Erythroblast (primary cell): ENCODE results near the gene OLA1.

ENCODE experiments used
- GATA1 ChIP-seq: IDR thresholded peaks from 2 replicates; pipeline ENCODE4 v1.6.1; 2011; ENCODE audit warnings: low read depth, mild to moderate bottlenecking, control low read depth, low read length, moderate library complexity
- POLR2A ChIP-seq: IDR thresholded peaks from 2 replicates; pipeline ENCODE4 v1.6.1; 2011; ENCODE audit warnings: mild to moderate bottlenecking, low read length

DNA sequence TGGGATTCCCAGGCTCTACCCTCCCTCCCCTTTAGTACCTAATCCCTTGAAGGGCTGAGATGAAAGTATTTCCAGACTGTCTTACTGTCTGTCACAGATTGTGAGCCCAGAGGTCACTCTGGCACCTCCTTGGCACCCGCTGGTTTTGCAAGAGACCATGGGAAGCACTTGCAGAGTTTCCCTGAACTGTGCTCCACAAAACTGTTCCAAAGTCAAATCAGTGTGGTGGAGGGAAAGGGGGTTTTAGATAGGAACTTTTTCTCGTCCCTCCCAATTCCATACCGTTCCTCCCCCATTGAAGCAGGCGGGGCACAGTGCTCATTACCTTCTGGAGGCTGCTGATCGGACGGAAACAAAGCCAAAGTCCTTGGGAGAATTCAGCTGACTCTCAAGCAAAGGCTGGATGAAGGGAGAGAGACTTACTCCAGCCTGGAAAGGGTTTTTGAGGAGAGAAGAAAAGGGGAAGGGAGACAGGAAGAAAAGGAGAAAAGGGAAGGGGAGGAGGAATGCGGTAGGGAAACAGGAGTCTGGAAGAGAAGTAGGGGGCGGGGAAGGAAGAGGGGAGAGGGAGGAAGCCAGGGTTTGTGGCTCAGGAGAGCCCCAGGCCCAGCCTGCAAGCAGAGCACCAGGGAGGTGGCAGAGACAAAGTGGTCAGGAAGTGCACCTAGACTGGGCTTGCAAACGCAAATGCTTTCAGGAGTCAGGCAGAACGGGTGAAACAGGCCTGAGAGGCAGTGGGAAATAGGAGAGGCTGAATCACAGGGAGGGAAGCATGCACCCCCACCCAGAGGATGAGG, 194.8 kb downstream of the OLA1 start:
- TF ChIP-seq POLR2A, result no peak
- no peak for TF ChIP-seq GATA1
